GM23338 (cell line): ENCODE data around the gene MAPK1. TPM values are rescaled to one million over a fixed set of nuclear protein-coding genes. Genes with fewer than 3 reads are reported as not detected.

Experiments used
- ATAC-seq: fragments of 200-7000 bp; cut with Tn5 transposase; 3 replicates; pipeline ENCODE4 v1.9.1; 2020
- DNase-seq: peaks from one replicate; pipeline ENCODE4 v3.0.0-alpha.2; 2015; ENCODE audit warnings: low spot score
- H2AFZ ChIP-seq: fragments of 200-600 bp; sonication (generic); 2 replicates; pipeline ENCODE4 v1.8.0; 2016; ENCODE audit warnings: antibody characterized with exemption, mild to moderate bottlenecking, moderate library complexity
- H3F3A ChIP-seq: fragments of 200-600 bp; sonication (generic); replicated peaks from 2 replicates; pipeline ENCODE4 v1.8.0; 2017; ENCODE audit warnings: antibody characterized with exemption, mixed run types, low read depth
- H3K27ac ChIP-seq: fragments of 200-600 bp; sonication (generic); 2 replicates; pipeline ENCODE4 v1.6.1; 2016; ENCODE audit warnings: low read depth
- H3K27me3 ChIP-seq: fragments of 200-600 bp; sonication (generic); 2 replicates; pipeline ENCODE4 v1.8.0; 2016; ENCODE audit warnings: mild to moderate bottlenecking, mixed run types, moderate library complexity; ENCODE audit not compliant: insufficient read depth
- H3K36me3 ChIP-seq: fragments of 200-600 bp; sonication (generic); 2 replicates; pipeline ENCODE4 v1.8.0; 2016; ENCODE audit warnings: mild to moderate bottlenecking; ENCODE audit not compliant: insufficient read depth
- H3K4me1 ChIP-seq: fragments of 200-600 bp; sonication (generic); 2 replicates; pipeline ENCODE4 v1.8.0; 2016; ENCODE audit warnings: mild to moderate bottlenecking, moderate library complexity; ENCODE audit not compliant: insufficient read depth
- H3K4me2 ChIP-seq: fragments of 200-600 bp; sonication (generic); 2 replicates; pipeline ENCODE4 v1.7.1; 2017; ENCODE audit warnings: mixed run types
- H3K4me3 ChIP-seq: fragments of 200-600 bp; sonication (generic); 2 replicates; pipeline ENCODE4 v1.6.1; 2016; ENCODE audit warnings: mixed run types
- H3K79me2 ChIP-seq: fragments of 200-600 bp; sonication (generic); replicated peaks from 2 replicates; pipeline ENCODE4 v1.8.0; 2017; ENCODE audit warnings: mild to moderate bottlenecking; ENCODE audit not compliant: insufficient read depth
- H3K9me2 ChIP-seq: fragments of 200-600 bp; sonication (generic); 2 replicates; pipeline ENCODE4 v1.8.0; 2017; ENCODE audit not compliant: insufficient read depth
- H4K20me1 ChIP-seq: fragments of 200-600 bp; sonication (generic); replicated peaks from 2 replicates; pipeline ENCODE4 v1.8.0; 2017; ENCODE audit warnings: mild to moderate bottlenecking; ENCODE audit not compliant: insufficient read depth
- H3K27ac Mint-ChIP-seq: 2 replicates; pipeline ENCODE4 v1.8.0; 2020; ENCODE audit warnings: inconsistent platforms, mild to moderate bottlenecking, moderate library complexity, mixed read lengths
- H3K27me3 Mint-ChIP-seq: 3 replicates; pipeline ENCODE4 v1.8.0; 2022; ENCODE audit warnings: low read depth, mild to moderate bottlenecking, moderate library complexity, mixed read lengths, inconsistent platforms; ENCODE audit not compliant: insufficient read depth, poor library complexity
- H3K36me3 Mint-ChIP-seq: 3 replicates; pipeline ENCODE4 v1.8.0; 2021; ENCODE audit warnings: low read depth, mild to moderate bottlenecking, inconsistent platforms, moderate library complexity, mixed read lengths
- H3K4me1 Mint-ChIP-seq: 3 replicates; pipeline ENCODE4 v1.8.0; 2020; ENCODE audit warnings: mild to moderate bottlenecking, inconsistent platforms, mixed read lengths
- H3K4me3 Mint-ChIP-seq: 3 replicates; pipeline ENCODE4 v1.8.0; 2021; ENCODE audit warnings: moderate library complexity, mild to moderate bottlenecking, inconsistent platforms, mixed read lengths
- H3K9me3 Mint-ChIP-seq: 3 replicates; pipeline ENCODE4 v1.8.0; 2020; ENCODE audit warnings: moderate library complexity, mild to moderate bottlenecking, inconsistent platforms, mixed read lengths
- CTCF ChIP-seq, 2 experiments: fragments of 200-600 bp in 1 of 2; sonication (generic) in 1 of 2; conservative IDR thresholded peaks; 2 replicates each; pipeline versions ENCODE4 v1.5.1 to v1.6.1; 2016 to 2017; ENCODE audit warnings: antibody characterized with exemption in 2 of 2, low read depth in 2 of 2, mild to moderate bottlenecking in 2 of 2, moderate library complexity in 1 of 2
- EZH2 ChIP-seq: fragments of 200-600 bp; sonication (generic); IDR thresholded peaks from one replicate; pipeline ENCODE4 v1.8.0; 2017; ENCODE audit warnings: antibody characterized with exemption, mild to moderate bottlenecking, low read depth; ENCODE audit not compliant: unreplicated experiment
- REST ChIP-seq: IDR thresholded peaks from one replicate; pipeline ENCODE4 v1.6.1; 2018; ENCODE audit warnings: antibody characterized with exemption; ENCODE audit not compliant: unreplicated experiment
- ZNF114 ChIP-seq: fragments of 250-450 bp; sonication (Bioruptor Pico); IDR thresholded peaks from 2 replicates; pipeline ENCODE4 v1.5.0; 2020; ENCODE audit warnings: mild to moderate bottlenecking, moderate library complexity
- ZNF462 ChIP-seq: fragments of 250-450 bp; sonication (Bioruptor Pico); IDR thresholded peaks from 2 replicates; pipeline ENCODE4 v1.5.0; 2020; ENCODE audit warnings: mild to moderate bottlenecking, moderate library complexity
- polyA plus RNA-seq: library from polyadenylated mRNA; unstranded; fragments of >200 nt; fragmentation: Nextera tagmentation; extraction: Ambion mirVana; gene quantifications from 2 replicates; pipeline ENCODE4 v1.2.1, GENCODE V29; 2016
- total RNA-seq: library from RNA; depleted of rRNA; stranded (reverse); fragments of >200 nt; shearing (Covaris generic); gene quantifications from 2 replicates; pipeline ENCODE4 v1.2.3, GENCODE V29; 2014

The MAPK1 gene
- total and polyA plus RNA-seq, 2 experiments from 2014 or later = 17.4 to 77.5 TPM

GRCh38 chr22:21861264-21861848 lies 6.1 kb downstream of the MAPK1 start:
- no peak for DNase-seq
- H3K9me2 ChIP-seq = no peaks in the 10 kb centered on the region
- H3K4me1 ChIP-seq = peaks cover 54% of the 10 kb centered on the region
- no peaks in the 10 kb centered on the region for H3K27me3 ChIP-seq
- Mint-ChIP-seq H3K36me3 (no peaks in the 10 kb centered on the region; the same call in 1 of the 3 replicates), H3K4me1 (peaks cover 65% of the 10 kb centered on the region), H3K9me3 (no peaks in the 10 kb centered on the region; the same call in 2 of the 3 replicates), H3K27ac (peak overlapping the region; percentile 42), H3K4me3 (no peak overlapping the region; the same call in 2 of the 3 replicates), H3K27me3 (peaks cover 5% of the 10 kb centered on the region)
- H3K79me2 ChIP-seq = peaks cover 100% of the 10 kb centered on the region
- H3K36me3 ChIP-seq = 0 out of 2 replicates have a peak, but pooled peaks cover 3% of the 10 kb centered on the region
- no peak overlapping the region for H3K4me3 ChIP-seq
- no peak for ATAC-seq
- H3F3A ChIP-seq = peaks cover under 1% of the 10 kb centered on the region; the same call in 1 of the 2 replicates
- TF ChIP-seq EZH2 = no peak
- peaks cover 99% of the 10 kb centered on the region for H4K20me1 ChIP-seq
- peak overlapping the region; percentile 44; the same call in 1 of the 2 replicates for H3K4me2 ChIP-seq
- H3K27ac ChIP-seq = peak overlapping the region; percentile 21; the same call in 1 of the 2 replicates
- H2AFZ ChIP-seq = no peak overlapping the region

GRCh38 chr22:21860491-21861039 lies 6.9 kb downstream of the MAPK1 start:
- Mint-ChIP-seq H3K4me3 (0 out of 3 replicates have a peak overlapping the region, but pooled peaks have one; percentile 14), H3K9me3 (no peaks in the 10 kb centered on the region; the same call in 2 of the 3 replicates), H3K27ac (no peak overlapping the region), H3K36me3 (no peaks in the 10 kb centered on the region; the same call in 1 of the 3 replicates), H3K4me1 (peaks cover 67% of the 10 kb centered on the region), H3K27me3 (no peaks in the 10 kb centered on the region)
- Histone ChIP-seq H3K27ac (no peak overlapping the region), H3K4me1 (peaks cover 46% of the 10 kb centered on the region), H3K4me3 (no peak overlapping the region), H3K4me2 (peak overlapping the region; percentile 44; the same call in 1 of the 2 replicates), H3K36me3 (0 out of 2 replicates have a peak, but pooled peaks cover 3% of the 10 kb centered on the region), H3K27me3 (no peaks in the 10 kb centered on the region), H3F3A (no peaks in the 10 kb centered on the region), H3K9me2 (no peaks in the 10 kb centered on the region), H2AFZ (no peak overlapping the region), H4K20me1 (peaks cover 98% of the 10 kb centered on the region), H3K79me2 (peaks cover 100% of the 10 kb centered on the region)
- DNase-seq (no peak), ATAC-seq (no peak)
- TF ChIP-seq ZNF114 (CRISPR knock-in tag) (no peak), REST (no peak), ZNF462 (no peak), CTCF (conservative IDR thresholded peaks at IDR 0.05; ENCODE audit: low read depth in 2 of 2) (no peak)
